ENCODE data around the gene CYP3A4.
"Not testable (repeated sequence)": the region's sequence is repeated elsewhere in the genome, so short reads cannot be mapped to it uniquely, and the experiment has no call there.

CYP3A4 gene

DNA sequence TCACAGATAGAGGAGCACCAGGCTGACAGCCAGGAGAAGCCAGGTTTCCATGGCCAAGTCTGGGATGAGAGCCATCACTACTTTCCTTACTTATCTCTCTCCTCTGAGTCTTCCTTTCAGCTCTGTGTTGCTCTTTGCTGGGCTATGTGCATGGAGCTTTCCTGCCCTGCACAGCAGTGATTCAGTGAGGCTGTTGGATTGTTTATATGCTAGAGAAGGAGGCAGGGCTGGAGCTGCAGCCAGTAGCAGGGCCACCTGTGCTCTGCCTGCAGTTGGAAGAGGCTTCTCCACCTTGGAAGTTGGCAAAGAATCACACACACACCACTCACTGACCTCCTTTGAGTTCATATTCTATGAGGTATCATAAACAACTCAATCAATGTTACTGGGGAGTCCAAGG, at the start of gene CYP3A4:
TSS of gene CYP3A4 (minus strand) at position 178 of the 400 bp plus-strand sequence. CDS start at position 75, 103 bp downstream.
- no peak for DNase-seq

DNA sequence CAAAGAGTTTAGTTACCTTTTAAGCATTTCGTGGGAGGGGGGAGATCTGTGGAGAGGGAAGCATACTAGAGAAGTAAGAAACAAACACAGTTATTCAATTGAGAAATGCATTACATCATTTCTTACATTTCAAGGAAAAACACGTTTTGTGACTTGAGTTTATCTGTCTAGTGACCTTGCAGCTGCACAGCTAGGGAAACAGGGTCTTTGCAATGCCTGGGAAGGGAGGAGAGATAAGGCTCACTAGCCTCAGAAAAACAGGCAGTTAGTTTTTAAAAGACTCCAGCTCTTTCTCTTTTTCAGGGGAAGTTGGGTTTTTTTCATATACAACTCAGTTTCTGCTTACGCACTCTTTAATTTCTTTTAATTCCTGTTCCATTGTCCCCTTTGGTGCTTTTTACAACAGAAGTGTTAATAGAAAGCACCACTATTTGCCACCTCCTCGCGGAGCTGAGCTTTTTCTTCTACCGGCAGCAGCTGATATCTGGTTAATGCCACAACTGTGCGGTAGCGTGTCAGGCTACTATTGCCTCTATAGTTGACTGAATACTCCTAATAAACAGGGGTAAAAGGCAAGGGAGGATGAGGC, 49.4 kb upstream of the CYP3A4 start:
- no peak for DNase-seq

DNA sequence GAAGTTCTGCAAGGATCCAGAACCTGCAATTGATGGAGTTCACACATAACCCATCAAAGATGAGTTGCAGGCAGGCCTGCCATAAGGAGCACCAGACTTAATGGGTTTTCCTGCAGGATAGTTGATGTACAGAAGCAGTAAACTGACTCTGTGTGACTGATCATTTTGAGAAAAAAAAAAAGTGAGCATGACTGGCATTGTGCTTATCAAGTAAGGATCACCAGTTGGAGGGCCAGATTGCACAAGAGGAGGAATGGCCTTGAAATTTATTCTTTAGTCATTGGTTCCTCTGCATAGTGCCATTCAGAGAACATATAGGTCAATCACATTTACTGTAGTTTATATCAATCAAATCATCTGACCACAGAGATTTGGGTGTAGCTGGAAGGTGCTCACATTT, 47.6 kb upstream of the CYP3A4 start:
- no peak for DNase-seq

DNA sequence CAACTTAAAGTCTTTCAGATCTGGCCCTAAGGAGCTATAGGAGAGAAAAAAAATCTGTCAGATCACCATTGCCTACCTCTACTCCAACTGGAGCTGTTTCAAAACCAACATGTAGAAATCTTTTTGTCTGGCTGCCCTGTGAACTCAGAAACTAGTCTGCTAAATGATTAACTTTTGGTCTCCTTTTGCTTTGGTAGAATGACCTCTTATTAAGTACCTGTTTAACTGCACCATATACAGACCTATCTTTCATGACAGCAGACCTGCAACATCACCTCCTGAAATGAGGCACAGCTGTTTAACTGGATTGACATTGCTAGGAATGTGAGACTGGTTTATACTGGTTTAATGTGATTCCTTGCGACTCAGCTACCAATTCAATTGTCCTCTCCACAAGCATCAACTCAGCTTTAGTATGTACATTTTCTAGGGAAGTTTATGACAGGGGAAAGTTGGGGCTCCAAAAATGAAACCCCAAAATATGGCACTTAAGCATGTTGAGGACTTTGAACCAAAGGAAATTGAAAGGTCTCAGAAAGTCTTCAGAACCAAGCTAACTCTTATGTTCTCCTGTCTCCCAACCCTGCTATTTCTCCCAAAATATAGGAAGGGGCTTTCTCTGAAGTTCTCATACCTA, 45.7 kb upstream of the CYP3A4 start:
- DNase-seq, result no peak

DNA sequence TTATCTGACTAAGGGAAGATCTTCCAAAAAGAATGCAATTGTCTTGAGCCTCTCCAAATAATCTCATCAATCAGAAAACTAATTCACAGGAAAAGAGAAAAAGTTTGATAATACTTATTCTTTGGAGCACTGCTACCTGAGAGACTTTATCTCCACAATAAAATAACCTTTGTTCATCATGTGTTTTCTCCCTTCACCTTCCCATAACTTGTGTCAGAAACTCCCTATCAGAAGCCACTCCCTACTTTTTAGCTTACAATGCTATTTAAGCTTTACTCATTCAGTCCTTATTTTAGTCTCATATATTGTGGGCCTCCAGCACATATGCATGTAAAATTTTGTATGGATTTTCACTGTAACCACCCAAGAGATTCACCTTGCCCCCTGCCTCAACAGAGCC, 44.8 kb upstream of the CYP3A4 start:
- no peak for DNase-seq

DNA sequence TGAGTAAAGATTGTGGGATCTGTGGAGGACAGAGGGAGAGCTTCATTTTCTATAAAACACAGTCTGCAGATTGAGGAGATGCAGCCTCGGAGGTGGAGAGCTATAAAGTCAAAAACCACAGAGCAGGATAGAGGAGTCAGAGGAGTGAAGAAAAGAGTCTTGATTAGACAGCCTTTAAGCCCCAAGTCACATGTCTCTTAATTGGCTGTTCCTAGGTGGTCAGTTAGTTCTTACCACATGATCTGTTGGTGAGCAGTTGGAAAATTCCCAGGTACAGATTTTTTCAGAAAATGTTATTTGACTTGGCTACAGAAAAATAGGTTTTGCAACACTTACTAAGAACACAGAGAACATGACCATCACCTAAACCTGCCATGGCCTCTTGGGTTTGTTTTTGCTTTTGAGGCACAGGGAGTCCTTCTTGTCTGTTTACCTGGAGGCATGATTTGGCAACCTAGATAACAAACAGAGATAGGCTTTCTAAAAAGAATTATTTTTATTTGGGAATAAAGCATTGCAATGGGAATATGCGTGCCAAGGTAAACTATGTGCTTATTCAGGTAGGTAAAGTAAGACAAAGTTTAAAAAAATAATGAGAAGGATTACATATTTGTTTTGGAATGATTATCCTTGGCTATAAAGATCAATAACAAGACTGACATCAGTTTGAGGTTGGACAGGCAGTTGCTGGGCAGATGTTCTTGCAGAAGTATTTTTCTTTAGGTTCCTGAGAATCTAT, 43.2 kb upstream of the CYP3A4 start:
- DNase-seq, result no peak

DNA sequence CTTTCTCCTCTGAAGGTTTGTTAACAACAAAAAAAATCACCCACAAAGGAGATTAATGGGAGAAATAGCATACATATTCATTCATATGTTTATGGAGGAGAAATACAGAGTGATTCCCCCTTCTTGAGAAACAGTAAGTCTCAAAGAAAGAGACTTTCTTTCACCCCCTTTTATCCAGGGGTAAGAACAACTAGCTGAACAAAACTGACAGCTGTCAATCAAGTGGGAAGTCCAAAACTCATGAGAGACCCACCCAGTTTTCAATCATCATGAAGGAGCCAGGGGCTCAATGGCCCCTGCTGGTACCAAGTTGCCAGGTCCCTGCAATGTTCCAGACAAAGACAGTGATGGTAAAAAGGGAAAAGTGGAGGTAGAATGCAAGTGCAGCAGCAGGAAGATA, 41.9 kb upstream of the CYP3A4 start:
- DNase-seq, result no peak

DNA sequence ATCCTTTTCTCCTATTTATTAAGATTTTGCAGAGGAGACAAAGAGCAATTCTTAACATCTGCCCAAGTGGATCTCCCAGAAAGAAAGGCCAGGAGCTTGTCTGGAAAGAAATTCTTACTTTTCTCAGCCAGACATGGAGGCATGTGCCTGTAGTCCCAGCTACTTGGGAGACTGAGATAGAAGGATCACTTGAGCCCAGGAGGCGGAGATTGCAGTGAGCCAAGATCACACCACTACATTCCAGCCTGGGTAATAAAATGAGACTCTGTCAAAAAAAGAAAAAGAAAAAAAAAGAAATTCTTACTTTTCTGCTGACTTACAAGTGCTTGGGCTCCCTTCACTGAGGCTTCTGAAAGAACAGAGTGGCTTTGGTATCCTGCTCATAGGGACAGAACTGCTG, 41.5 kb upstream of the CYP3A4 start:
- no peak for DNase-seq

DNA sequence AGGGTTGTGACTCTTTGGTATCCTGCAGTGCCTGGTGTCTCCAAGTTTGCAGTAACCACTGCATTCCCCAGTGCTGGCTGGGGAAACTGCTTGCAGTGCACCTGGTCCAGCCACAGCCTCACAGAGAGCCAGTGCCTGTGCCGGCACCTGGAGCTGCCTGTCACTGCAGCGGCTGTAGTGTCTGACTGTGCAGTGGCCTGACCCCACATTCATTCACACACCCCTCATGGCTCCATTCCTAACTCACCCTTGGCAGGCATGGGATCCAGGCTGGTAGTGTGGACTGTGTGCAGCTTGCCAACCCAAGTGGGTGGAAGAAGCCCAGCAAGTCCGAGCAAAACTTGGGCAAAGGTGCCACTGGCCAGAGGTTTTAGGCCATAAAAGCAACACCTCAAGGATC, 40.1 kb upstream of the CYP3A4 start:
- no peak for DNase-seq

DNA sequence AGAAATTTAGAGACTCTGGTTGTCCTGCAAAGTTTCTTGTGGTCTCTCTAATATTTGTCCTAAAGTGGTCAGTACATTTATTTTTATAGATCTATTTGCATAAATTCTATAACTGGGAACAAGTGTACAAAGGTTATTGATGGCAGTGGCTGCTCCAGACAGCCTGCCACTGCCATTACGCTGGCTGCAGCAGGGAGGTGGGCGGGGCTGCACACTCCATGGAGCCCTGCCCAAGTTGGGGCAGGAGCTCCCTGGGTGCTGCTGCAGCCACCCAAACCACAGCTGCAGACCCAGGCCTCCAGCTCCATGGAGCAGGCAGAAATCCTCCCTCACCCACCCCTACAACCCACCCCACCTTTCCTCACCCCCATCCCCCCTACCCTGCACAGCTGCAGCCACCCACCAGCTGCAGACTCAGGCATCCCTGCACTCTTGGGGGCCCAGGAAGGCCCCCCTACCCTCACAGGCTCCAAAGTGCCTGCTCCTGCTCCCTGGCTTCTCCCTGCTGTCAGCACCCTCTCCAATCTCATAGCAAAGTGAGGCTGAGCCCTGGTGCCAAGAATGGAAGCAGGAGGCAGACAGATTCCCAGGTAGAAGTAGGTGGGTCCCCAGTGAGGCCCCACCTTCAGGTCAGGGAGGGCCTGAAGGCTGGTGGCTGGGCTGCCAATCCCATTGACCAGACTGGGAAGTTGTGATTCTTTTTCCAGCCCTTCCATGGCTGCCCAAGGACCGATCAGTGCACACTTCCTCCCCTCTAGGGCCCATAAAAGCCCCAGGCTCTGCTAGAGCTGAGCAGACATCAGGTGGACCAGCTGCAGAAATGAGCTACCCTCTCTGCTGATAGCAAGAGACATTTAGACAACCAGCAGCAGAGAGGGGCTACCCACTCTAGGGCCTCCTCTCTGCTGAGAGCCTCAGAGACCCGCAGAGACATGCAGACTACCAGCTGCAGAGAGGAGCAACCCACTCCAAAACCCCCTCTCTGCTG, 39.0 kb upstream of the CYP3A4 start:
- DNase-seq, result no peak

DNA sequence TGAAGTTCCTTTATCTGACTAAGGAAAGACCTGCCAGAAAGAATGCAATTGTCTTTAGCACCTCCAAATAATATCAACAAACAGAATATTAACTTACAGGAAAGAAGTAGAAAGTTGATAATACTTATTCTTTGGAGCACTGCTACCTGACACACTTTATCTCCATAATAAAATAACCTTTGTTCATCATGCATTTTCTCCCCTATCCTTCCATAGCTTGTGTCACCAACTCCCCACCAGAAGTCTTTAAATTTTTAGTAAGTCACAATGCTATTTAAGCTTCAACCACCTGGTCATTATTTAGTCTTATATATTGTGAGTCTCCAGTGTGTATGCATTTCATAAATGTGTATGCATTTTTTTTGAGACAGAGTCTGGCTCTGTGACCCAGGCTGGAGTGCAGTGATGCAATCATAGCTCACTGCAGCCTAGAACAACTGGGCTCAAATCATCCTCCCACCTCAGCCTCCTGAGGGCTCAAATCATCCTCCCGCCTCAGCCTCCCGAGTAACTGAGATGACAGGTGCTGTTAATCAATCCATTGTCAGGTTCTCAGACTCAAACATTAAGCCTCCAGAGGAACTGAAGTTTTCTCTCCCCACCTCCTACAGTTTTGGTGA, 36.5 kb upstream of the CYP3A4 start:
- no peak for DNase-seq

DNA sequence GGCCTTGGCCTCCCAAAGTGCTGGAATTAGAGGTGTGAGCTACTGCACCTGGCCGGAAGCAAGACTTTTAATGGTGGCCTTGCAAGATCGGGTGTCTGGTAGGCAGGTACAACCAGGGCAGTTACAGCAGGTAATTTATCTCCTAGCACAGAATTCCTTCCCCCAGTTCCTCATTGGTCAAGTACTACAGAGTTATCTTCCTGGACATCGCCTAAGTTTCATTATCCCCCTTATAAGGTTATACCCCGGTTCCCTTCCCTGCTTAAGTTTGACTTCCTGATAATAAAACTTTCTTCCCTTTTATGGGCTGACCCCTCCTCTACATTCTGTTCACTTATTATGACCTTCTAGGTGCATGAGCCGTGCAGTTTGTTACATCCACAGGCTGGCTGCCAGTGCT, 24.8 kb upstream of the CYP3A4 start:
- DNase-seq, result no peak

DNA sequence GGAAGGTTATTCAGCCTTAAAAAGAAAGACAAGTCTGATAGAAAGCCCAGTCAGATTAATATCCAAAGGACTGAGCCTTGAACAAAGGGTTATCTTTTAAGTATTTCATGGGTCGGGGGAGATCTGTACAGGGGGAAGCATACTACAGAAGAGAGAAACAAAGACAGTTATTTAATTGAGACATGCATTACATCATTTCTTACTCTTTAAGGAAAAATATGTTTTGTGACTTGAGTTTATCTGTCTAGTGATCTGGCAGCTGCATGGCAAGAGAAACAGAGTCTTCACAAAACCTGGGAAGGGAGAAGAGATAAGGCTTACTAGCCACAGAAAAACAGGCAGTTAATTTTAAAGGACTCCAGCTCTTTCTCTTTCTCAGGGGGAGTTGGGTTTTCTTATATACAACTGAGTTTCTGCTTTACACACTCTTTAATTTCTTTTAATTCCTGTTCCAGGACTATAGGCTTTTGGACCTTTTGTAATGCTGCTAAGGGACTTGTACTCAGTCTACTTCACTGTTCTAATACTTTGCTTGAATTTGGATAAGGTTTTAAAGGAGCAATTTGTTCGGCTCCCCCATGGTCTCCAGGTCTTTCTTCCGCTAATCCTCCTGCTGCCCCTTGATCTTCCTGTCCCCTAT, 23.0 kb upstream of the CYP3A4 start:
- no peak for DNase-seq

DNA sequence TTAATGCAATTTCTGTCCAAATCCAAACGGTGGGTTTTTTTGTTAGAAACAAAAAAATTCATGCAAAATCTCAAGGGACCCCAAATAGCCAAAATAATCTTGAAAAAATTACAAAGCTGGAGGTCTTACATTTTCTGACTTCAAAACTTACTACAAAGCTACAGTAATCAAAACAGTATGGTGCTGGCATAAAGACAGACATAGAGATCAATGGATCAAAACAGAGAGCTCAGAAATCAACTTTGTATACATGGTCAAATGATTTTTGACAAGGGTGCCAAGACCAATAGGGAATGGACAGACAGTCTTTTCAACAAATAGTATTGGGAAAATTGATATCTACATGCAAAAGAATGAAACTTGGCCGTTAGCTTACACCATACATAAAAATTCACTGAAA, 21.7 kb upstream of the CYP3A4 start:
- no peak for DNase-seq

DNA sequence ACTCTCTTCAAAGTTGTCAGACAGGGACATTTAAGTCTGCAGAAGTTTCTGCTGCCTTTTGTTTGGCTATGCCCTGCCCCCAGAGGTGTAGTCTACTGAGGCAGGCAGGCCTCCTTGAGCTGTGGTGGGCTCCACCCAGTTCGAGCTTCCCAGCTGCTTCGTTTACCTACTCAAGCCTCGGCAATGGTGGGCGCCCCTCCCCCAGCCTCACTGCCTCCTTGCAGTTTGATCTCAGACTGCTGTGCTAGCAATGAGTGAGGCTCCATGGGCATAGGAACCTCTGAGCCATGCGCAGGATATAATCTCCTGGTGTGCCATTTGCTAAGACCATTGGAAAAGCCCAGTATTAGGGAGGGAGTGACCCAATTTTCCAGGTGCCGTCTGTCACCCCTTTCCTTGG, 19.1 kb upstream of the CYP3A4 start:
- not testable (repeated sequence) for DNase-seq

DNA sequence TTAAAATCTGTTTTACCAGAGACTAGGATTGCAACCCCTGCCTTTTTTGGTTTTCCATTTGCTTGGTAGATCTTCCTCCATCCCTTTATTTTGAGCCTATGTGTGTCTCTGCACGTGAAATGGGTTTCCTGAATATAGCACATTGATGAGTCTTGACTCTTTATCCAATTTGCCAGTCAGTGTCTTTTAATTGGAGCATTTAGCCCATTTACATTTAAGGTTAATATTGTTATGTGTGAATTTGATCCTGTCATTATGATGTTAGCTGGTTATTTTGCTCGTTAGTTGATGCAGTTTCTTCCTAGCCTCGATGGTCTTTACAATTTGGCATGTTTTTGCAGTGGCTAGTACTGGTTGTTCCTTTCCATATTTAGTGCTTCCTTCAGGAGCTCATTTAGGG, 17.4 kb upstream of the CYP3A4 start:
- not testable (repeated sequence) for DNase-seq

DNA sequence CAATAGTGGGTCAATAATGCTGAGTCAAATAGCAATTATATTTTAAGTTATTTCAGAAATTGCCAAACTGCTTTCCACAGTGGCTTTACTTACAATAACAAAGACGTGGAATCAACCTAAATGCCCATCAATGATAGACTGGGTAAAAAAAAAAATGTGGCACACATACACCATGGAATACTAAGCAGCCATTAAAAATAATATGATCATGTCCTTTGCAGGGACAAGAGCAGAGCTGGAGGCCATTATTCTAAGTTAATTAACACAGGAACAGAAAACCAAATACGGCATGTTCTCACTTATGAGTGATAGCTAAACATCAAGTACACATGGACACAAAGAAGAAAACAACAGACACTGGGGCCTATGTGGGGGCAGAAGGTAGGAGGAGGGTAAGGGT, 15.0 kb upstream of the CYP3A4 start:
- no peak for DNase-seq

DNA sequence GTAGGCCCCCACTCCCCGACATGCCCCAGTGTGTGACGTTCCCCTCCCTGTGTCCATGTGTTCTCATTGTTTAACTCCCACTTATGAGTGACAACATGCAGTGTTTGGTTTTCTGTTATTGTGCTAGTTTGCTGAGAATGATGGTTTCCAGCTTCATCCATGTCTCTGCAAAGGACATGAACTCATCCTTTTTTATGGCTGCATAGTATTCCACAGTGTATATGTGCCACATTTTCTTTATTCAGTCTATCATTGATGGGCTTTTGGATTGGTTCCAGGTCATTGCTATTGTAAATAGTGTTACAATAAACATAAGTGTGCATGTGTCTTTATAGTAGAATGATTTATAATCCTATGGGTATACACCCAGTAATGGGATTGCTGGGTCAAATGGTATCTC, 11.9 kb upstream of the CYP3A4 start:
- not testable (repeated sequence) for DNase-seq

DNA sequence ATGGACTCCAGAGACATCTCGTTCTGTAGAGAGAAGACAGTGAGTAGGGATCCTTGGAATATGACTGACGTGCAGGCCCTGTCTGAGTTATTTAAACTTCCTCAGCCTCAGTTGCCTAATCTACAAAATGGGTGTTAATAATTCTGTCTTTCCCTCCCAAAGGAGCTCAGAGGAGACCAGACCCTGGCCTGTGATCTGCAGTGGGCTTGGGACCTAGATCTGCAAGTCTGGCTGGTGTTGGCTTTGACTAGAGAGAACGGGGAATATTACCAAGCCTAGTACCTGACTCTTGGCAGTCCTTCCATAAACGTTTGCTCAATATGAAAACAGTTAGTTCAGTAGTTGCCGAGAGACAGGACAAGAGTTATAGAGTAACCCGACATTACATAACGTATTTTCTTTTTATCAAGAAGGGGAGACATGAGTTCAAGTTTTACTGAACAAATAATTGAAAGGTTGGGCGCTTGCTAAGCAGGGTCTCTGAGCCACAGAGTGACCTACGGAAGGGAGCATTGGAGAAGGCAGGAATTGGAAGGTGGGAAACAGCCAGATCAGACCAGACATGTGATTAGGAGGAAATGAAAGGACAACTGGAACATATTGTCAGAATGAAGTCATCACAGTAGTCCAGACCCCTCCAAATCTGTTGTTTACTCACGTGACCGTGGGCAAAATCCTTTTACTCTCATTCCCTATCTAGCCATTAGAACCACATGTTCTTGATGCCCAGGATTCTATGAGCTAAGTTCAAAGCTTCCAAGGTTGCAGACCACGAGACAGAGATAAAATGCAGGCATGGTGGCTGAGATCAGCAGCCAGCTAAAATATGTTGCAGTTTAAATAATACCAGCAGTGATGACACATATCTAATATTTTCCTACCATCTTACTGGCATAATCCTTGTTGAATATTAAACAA, 10.9 kb upstream of the CYP3A4 start:
- DNase-seq, result no peak

DNA sequence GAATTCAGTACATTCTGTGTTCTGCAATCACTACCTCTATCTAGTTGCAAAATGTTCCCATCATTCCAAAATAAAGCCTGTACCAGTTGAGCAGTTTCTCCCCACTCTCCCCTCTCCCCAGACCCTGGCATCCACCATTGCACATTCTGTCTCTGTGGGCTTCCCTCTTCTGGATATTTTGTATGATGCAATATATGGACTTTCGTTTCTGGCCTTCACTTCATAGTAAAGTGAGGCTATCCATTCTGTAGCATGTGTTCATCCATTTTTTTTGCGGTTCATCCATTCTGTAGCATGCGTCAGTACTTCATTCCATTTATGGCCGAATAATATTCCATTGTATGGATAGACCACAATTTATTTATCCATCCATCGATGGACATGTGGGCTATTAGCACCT, 9.5 kb upstream of the CYP3A4 start:
- no peak for DNase-seq

DNA sequence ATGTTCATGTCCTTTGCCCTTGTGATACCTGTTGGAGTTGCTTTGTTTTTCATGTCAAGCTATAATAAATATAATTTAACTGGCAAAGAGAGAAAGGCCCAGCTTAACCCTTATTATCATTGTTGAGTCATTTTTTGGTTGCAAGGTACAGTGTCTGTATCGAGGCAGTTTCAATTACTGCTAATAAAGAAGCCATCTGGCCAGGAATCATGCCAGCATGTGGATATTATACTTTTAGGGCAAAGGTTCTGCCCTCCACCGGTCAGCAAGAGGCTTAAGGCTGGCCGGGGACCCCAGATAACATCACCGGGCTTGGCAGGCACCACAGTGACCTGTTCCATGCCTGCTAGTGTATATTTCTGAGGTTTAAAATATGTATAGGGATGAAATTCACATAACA, 9.0 kb upstream of the CYP3A4 start:
- DNase-seq, result no peak

Data from cortex of kidney (tissue), 1 donor.